GM12864 (cell line): ENCODE measurements around the gene MSLN.
"Not testable (repeated sequence)": the region's sequence is repeated elsewhere in the genome, so short reads cannot be mapped to it uniquely, and the experiment has no call there.

Experiments
- DNase-seq: peaks from one replicate; pipeline ENCODE4 v3.0.0-alpha.2; 2011; ENCODE audit warnings: low read depth
- H3K4me3 ChIP-seq: 2 replicates; pipeline ENCODE4 v1.5.1; 2011; ENCODE audit warnings: mild to moderate bottlenecking, low read depth, low read length, control low read depth
- CTCF ChIP-seq: IDR thresholded peaks from 2 replicates; pipeline ENCODE4 v1.5.1; 2011; ENCODE audit warnings: low read depth, mild to moderate bottlenecking, moderate library complexity, low read length, control low read depth, inconsistent platforms; ENCODE audit errors: missing control alignments

MSLN gene

GRCh38 chr16:760545-761343, at the start of gene MSLN:
MSLN (plus strand) TSS chr16:760734; CDS start chr16:762681, 1,947 bp downstream.
- no peak for TF ChIP-seq CTCF
- no peak within 1 kb of the TSS for H3K4me3 ChIP-seq
- DNase-seq = no peak

GRCh38 chr16:711084-711483, 49.5 kb upstream of the MSLN start:
- TF ChIP-seq CTCF = no peak
- no peak overlapping the region for H3K4me3 ChIP-seq
- no peak for DNase-seq

GRCh38 chr16:711548-712320, 48.8 kb upstream of the MSLN start:
- no peak overlapping the region for H3K4me3 ChIP-seq

GRCh38 chr16:712740-713250, 47.7 kb upstream of the MSLN start:
- H3K4me3 ChIP-seq, DNase-seq: not testable (repeated sequence)
- TF ChIP-seq CTCF = peak; percentile 44

More at GRCh38 chr16:711548-712320, 48.8 kb upstream of the MSLN start:
- peak; percentile 92 for TF ChIP-seq CTCF
- DNase-seq = no peak

GRCh38 chr16:714079-714478, 46.5 kb upstream of the MSLN start:
- H3K4me3 ChIP-seq = no peak overlapping the region
- DNase-seq = no peak
- TF ChIP-seq CTCF = no peak

GRCh38 chr16:714558-715476, 45.7 kb upstream of the MSLN start, which contains the start of gene METRN:
METRN (plus strand) TSS chr16:715118; CDS start chr16:715290, 172 bp downstream.
- DNase-seq = no peak
- H3K4me3 ChIP-seq = peak within 1 kb of the TSS; percentile 56
- TF ChIP-seq CTCF = no peak
